Measurements from ENCODE around the gene ZNF248. TPM values are rescaled to one million over a fixed set of nuclear protein-coding genes. Genes with fewer than 3 reads are reported as not detected.

ZNF248 gene
- total RNA-seq, 4 donors from 2014 or later: 7.2 to 51.2 (median 26.9) TPM

GRCh38 chr10:37831495-37832333, 25.7 kb downstream of the ZNF248 start:
- H3K4me1 ChIP-seq: no peaks in the 10 kb centered on the region
- no peaks in the 10 kb centered on the region for H3K27me3 ChIP-seq
- no peak overlapping the region for H3K4me3 ChIP-seq
- intact Hi-C loops (cut with DNase I; ENCODE audit: low total_unique reads): no loop called here
- no peaks in the 10 kb centered on the region for H3K36me3 ChIP-seq
- peaks cover 0 to 49% of the 10 kb centered on the region in 2 donors for H3K9me3 ChIP-seq
- H3K27ac ChIP-seq: no peak overlapping the region
- no peak for DNase-seq
- TF ChIP-seq POLR2A (IDR thresholded peaks at IDR 0.05): no peak
- TF ChIP-seq CTCF (IDR thresholded peaks at IDR 0.05): no peak

GRCh38 chr10:37826806-37827205, 30.6 kb downstream of the ZNF248 start:
- no peak overlapping the region for H3K4me3 ChIP-seq
- no peaks in the 10 kb centered on the region for H3K27me3 ChIP-seq
- no peaks in the 10 kb centered on the region for H3K4me1 ChIP-seq
- peaks cover 0 to 35% of the 10 kb centered on the region in 2 donors for H3K9me3 ChIP-seq
- no peak for TF ChIP-seq POLR2A (IDR thresholded peaks at IDR 0.05)
- intact Hi-C loops (cut with DNase I; ENCODE audit: low total_unique reads): no loop called here
- no peaks in the 10 kb centered on the region for H3K36me3 ChIP-seq
- no peak overlapping the region for H3K27ac ChIP-seq
- no peak for DNase-seq

- H3K9me3 ChIP-seq: no peaks in the 10 kb centered on the region
- no peaks in the 10 kb centered on the region for H3K27me3 ChIP-seq
- H3K27ac ChIP-seq: no peak overlapping the region
- H3K36me3 ChIP-seq: no peaks in the 10 kb centered on the region
- TF ChIP-seq CTCF (IDR thresholded peaks at IDR 0.05) (no peak), POLR2A (IDR thresholded peaks at IDR 0.05) (no peak)
- DNase-seq: no peak
- intact Hi-C loops (cut with DNase I; ENCODE audit: low total_unique reads): no loop called here
- no peak overlapping the region for H3K4me3 ChIP-seq
- no peaks in the 10 kb centered on the region for H3K4me1 ChIP-seq
These were observed 36.2 kb downstream of the ZNF248 start for GRCh38 chr10:37821237-37821636.

- intact Hi-C loops (cut with DNase I; ENCODE audit: low total_unique reads): no loop called here
- Histone ChIP-seq H3K4me1 (no peaks in the 10 kb centered on the region), H3K27me3 (no peaks in the 10 kb centered on the region), H3K4me3 (no peak overlapping the region), H3K27ac (no peak overlapping the region), H3K36me3 (no peaks in the 10 kb centered on the region), H3K9me3 (no peaks in the 10 kb centered on the region)
- TF ChIP-seq CTCF (IDR thresholded peaks at IDR 0.05) (no peak), POLR2A (IDR thresholded peaks at IDR 0.05) (no peak)
- DNase-seq: no peak
These were observed 37.6 kb downstream of the ZNF248 start for GRCh38 chr10:37819797-37820196.

- H3K4me1 ChIP-seq: no peaks in the 10 kb centered on the region
- H3K4me3 ChIP-seq: no peak overlapping the region
- no peak for DNase-seq
- no peaks in the 10 kb centered on the region for H3K27me3 ChIP-seq
- H3K27ac ChIP-seq: no peak overlapping the region
- intact Hi-C loops (cut with DNase I; ENCODE audit: low total_unique reads): no loop called here
- H3K36me3 ChIP-seq: no peaks in the 10 kb centered on the region
- TF ChIP-seq CTCF (IDR thresholded peaks at IDR 0.05) (no peak), POLR2A (IDR thresholded peaks at IDR 0.05) (no peak)
- H3K9me3 ChIP-seq: peaks cover 0 to 15% of the 10 kb centered on the region in 2 donors
These were observed 41.1 kb downstream of the ZNF248 start for GRCh38 chr10:37816290-37816689.
